SHP77 (cell line): ENCODE measurements around the gene DENND2A.
"Not testable (repeated sequence)": the region's sequence is repeated elsewhere in the genome, so short reads cannot be mapped to it uniquely, and the experiment has no call there.

Experiments used
- DNase-seq, 2 experiments: peaks; one replicate each; lab custom pipeline; 2025; lab: John Stamatoyannopoulos, UW

DENND2A gene

DNA sequence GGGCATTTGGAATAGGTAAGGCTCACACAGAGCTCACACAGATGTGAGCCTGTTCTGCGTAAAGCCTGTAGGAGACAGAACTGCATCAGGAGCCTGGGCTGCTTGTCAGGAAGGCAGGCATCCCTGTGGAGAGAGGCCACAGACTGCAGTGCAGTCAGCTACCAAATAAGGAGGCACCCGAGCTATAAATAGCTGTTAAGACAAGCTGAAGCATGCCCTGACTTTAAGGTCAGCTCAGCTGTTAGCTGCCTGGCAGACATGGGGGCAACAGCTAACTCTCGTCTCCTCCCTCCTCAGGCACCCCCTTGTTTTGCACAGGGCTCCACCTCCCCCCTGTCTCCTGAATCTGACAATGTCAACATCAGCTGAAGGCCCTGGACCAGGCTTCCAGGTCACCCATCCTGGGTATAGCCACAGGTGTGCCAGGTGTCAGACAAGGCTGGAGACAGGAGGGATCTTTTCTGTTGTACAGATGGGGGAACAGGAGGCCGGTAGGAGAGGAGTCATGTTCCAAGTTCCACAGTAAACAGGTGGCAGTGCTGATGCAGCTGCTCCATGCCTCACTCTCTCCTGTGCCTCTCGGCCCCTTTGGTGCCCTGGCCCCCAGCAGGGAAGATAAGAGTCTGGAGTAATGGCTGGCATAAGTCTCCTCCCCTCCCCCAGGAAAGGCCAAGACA lies 133.7 kb downstream of the DENND2A start:
- peak; percentile 81 to 88 for DNase-seq

DNA sequence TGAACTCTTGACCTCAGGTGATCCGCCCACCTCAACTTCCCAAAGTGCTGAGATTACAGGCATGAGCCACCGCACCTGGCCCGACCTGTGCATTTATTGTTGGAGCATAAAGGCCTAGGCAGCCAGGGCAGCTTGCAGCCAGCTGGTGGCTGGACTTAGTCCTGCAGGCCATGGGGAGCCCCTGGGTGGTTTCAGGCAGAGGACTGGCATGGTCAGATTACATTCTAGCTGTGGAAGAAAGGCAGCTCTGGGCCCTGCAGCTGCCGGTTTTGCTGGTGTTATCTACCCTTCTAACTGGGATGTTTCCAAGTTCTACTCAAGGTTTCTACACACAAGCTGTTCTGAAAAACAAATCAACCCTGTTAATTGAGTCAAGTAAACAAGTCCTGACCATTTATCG lies 138.6 kb downstream of the DENND2A start:
- no peak for DNase-seq

GRCh38 chr7:140497807-140498206 lies 142.8 kb downstream of the DENND2A start:
- DNase-seq: not testable (repeated sequence)

DNA sequence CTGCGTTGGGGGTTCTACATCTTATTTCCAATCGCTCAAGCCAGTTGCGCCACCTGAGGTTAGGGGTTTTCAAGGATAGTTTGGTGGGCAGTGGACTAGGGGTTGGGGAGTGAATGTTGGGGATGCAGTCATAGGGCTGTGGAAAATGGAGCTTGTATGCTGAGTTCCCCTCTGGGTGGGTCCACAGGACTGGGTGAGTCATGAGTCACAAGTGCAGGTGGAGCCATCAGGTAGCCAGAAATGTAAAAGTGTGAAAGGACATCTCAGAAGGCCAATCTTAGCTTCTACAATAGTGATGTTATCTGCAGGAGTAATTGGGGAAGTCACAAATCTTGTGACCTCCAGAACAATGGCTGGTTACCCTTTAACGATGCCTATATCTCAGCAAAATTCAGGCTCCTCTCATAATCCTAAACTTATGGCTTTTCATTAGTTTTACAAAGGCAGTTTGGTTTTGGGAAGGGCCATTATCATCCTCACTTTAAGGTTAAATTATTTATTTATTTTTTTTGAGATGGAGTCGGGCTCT lies 143.3 kb downstream of the DENND2A start:
- DNase-seq: no peak

DNA sequence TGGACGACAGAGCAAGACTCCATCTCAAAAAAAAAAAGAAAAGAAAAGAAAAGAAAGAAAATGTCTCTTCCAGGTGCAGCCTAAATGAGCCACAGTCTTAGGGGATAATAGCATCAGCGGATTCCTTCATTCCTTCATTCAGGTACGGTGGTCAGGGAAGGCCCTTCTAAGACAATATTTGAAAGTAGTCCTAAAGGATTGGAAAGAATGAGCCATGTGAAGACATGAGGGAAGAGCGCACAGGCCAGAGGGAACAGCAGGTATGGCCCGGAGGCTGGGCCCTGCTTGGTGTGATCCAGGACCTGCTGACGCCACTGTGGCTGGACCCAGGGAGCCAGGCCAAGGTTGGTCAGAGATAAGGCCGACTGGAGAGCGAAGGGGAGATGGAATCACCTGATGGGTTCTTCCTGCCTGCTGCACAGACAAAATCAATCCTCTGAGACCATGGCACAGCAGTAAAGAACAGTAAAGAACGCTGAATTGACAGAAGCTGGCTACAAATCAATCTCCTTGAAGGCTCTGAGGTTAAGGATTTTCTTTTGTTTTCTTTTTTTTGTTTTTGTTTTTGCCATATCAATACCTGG lies 145.0 kb downstream of the DENND2A start:
- no peak for DNase-seq

DNA sequence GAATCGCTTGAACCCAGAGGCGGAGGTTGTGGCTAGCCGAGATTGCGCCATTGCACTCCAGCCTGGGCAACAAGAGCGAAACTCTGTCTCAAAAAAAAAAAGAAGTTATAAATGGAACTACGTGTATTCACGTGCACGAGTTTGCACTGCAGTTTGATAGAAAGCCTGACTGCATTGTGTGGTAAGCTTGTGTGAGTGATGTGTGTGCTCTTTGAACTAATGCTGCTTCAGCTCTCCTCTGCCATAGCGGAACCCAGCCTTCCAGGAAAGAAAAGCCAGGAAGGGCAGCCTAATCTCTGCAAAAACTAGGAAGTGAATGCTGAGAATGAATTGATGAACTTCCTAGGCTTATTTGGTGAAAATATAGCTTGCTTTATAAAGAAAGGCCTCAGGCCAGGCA lies 145.7 kb downstream of the DENND2A start:
- no peak for DNase-seq

DNA sequence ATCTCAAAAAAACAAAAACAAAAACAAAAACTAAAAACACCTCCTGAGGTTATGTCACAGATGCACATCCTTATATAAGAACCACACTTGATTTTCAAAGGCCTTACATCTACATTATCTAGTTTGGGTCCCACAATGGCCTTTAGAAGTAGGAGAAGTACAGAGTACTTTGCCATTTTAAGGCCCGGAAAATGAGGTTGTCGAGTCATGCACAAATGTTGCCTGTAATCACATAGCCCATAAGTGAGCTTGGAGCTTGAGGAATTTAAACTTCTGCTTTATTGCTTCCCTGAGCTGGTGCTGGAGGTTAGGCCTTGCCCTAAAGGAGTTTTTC lies 151.6 kb downstream of the DENND2A start:
- DNase-seq: no peak

DNA sequence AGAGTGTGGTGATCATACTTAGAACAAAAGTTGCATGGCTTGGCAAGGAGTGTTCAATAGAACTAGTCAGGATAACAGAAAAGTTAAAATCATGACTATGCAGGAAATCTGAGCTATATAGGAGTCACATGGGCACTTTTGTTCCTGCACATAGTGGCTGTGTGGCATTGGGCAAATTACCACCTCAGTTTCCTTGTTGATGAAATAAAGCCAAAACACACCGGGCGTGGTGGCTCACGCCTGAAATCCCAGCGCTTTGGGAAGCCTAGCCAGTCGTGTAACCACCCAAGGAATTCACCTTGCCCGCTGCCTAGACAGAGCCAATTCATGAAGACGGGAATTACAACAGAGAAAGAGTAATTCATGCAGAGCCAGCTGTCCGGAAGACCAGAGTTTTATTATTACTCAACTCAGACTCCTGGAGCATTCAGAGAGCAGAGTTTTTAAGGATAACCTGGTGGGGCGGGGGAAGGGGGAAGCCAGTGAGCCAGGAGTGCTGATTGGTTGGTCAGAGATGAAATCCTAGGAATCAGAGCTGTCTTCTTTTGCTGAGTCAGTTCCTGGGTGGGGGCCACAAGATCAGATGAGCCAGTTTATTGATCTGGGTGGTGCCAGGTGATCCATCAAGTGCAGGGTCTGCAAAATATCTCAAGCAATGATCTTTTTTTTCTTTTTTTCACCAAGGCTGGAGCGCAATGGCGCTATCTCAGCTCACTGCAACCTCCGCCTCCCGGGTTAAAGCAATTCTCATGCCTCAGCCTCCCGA lies 154.9 kb downstream of the DENND2A start:
- DNase-seq: no peak

DNA sequence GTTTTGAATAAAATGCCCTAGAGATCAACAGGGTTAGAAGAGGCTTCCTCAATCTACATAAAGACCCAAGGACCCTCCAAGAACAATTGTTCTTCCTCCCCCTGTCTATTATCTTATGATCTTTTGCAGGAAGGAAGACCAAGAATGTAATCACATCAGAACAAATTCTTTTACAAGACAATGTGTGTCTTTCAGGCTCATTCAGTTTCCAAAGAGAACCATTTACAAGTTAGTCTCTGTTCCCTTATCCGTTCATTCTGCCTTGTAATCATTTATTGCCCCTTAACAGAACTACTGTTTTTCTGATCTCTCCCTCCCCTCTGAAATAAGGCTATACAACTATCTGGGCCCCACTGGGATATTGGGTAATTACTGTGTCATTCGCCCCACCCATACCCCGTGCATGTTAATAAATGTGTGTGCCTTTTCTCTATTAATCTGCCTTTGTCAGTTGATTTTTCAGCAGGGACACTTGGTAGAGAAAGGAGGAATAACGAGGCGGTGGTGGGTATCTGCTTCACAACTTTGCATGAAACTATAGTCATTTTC lies 155.6 kb downstream of the DENND2A start:
- DNase-seq: no peak

DNA sequence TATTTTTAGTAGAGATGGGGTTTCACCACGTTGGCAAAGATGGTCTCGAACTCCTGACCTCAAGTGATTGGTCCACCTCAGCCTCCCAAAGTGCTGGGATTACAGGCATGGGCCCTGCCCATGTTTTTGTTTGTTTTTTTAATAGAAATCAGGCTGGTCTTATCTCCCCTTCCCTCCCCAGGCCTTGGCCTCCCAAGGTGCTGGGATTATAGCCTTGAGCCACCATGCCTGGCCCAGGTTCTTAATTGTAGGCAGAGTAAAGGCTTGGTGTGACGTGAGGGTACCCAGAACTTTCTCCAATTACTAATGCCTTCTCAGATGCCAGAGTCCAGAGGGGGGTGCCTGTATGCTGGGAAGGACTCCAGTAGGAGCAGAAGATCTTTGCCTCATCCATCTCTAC lies 156.1 kb downstream of the DENND2A start:
- no peak for DNase-seq

GRCh38 chr7:140479739-140480084 lies 160.9 kb downstream of the DENND2A start:
- no peak for DNase-seq

DNA sequence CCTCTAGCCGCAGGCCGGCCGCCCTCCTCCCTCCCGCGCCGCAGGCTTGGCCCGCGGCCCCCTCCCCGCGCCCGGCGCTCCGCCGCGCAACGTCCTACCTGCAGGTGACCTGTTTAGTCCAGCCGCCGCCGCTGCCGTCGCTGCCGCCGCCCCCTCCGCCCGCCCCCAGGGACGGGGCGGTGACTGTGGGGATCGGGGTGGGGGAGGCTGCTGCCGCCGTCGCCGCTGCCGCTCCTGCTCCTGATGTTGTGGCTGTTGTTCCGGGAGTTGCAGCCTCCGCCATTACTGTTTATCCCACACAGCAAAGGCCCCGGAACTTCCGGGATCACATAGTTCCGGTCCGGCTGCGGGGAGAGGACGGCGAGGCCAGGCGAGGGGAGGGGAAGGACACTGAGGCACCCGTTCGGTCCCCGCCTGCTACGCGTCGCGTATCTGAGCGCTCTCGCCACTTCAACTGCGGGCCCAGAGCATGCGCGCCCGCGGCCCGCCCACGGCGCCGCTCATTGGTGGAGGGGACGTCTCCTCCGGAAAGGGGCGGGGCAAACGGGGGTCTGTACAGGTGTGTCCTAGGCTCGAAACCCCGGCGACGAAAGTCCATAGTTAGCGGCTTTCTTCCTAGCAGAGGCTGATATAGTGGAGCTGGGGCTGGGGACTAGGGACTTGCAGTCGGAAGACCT lies 161.4 kb downstream of the DENND2A start, which contains the start of gene MKRN1:
TSS of gene MKRN1 (minus strand) at position 444 of the 677 bp plus-strand sequence. CDS start at position 283, 161 bp downstream.
- DNase-seq: peak; percentile 93 to 98

GRCh38 chr7:140478246-140479061 lies 162.2 kb downstream of the DENND2A start:
- DNase-seq: no peak

- no peak for DNase-seq
These were observed 163.8 kb downstream of the DENND2A start for GRCh38 chr7:140476698-140477261.

GRCh38 chr7:140475747-140476333 lies 164.8 kb downstream of the DENND2A start:
- DNase-seq: peak; percentile 39 to 56
